Activated T-helper 1 cell treated with Interleukin-2 at 50 U/mL for 16 hours (primary cell): ENCODE results near the gene LRAT.
"Not testable (repeated sequence)": the region's sequence is repeated elsewhere in the genome, so short reads cannot be mapped to it uniquely, and the experiment has no call there.

ENCODE experiments used
- DNase-seq: peaks from one replicate; pipeline ENCODE4 v3.0.0-alpha.2; 2020; ENCODE audit warnings: low read depth

Gene LRAT

DNA sequence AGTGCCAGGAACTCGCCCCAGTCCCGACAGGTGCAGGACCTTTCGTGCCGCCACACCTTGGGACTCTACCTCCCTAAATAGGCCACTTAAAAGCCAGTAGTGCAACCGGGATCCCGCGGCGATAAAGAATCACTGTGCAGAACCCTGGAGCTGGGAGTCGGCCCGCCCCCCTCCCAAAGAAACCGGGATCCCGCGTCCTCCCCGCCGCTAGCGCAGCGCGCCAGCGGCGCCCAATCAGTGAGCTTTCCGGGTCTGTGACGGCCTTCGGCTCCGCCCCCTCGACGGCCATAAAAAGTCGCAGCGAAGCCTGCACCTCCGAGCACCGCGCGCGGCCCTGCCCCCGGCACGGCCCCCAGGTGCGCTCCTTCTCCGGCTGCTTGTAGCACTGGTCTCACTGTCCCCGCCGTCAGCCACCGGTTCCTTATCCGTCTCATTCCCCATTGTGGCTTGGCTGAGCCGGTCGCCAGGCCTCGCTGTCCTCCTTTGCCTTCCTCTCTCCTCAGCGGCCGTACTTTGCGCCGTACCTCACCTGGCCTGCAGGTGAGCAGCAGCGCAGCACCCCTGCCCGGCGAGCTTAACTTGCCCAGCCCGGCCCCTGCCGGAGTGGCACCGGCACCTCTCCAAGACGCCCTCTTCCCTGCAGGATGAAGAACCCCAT, at the start of gene LRAT:
Gene LRAT (plus strand): TSS at position 318 of the 658 bp plus-strand sequence. CDS start 327 bp downstream, at position 645.
- DNase-seq: no peak

GRCh38 chr4:154707877-154708276, 35.9 kb upstream of the LRAT start:
- DNase-seq: no peak

DNA sequence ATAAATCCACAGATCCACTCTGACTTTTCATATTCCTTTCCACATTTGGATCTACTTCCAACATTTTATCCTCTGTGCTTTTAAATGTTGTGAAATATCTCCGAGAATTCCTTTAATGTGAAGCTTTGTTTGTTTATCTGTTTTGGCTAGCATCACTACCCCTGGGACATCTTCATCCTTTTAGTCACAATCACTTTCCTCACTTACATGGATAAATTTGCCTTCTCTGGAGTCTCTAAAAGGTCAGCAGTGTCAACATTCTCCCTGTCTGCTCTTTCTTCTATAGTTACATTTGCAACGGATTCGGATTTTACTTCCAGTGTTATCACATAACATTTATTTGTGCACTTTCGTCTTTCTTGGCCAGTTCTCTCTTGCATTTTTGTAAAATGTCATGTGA, 34.2 kb upstream of the LRAT start:
- DNase-seq: no peak

GRCh38 chr4:154711522-154711921, 32.3 kb upstream of the LRAT start:
- no peak for DNase-seq

- DNase-seq: no peak
Measured at GRCh38 chr4:154714339-154715040, 29.3 kb upstream of the LRAT start.

GRCh38 chr4:154719087-154719486, 24.7 kb upstream of the LRAT start:
- DNase-seq: no peak

GRCh38 chr4:154720123-154720522, 23.7 kb upstream of the LRAT start:
- DNase-seq: no peak

DNA sequence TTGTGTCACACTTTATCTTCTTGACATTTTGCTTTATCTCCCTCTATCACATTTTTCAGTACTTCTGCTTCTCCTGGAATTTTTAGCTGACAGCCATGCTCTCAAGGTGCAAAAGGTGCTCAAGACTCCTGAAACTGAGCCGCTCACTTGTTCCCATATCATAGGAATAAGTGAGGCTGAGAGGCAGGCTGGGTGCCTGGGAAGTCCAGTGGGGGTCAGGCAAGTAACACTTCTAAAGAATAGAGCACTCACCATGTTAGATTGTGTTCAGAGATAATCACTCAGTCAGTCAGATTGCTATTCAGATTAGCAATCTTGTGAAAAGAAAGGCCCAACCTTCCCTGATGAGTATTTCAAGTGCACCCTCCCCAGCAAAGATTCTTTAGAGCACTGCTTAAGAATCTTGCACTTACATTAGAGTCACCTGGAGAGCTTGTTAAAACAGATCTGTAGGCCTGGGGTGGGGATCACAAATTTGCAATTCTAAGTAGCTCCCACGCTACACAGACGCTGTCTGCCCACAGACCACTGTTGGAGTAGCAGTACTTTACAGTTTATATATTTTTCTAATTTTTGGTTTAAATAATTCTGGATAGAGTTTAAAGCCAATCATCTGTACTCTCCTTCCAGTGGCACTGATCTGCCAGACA, 23.1 kb upstream of the LRAT start:
- no peak for DNase-seq

DNA sequence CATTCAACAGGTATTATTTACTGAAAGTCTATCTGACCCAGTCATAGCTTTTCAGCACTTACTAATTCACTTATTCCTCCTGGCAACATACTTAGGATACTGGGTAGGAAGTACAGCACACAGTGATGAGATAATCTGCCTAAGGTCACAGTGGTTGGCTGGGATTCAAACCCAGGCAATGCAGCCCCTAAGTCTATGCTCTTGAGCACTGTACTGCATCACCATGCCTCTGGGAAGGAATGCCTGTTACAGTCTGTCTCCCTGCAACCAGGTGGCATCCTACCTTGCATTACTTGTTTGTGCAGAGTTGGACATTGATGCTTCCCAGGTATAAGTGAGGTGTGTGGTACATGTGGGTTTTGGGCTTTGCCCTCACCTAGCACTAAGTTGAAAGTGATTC, 21.5 kb upstream of the LRAT start:
- no peak for DNase-seq

DNA sequence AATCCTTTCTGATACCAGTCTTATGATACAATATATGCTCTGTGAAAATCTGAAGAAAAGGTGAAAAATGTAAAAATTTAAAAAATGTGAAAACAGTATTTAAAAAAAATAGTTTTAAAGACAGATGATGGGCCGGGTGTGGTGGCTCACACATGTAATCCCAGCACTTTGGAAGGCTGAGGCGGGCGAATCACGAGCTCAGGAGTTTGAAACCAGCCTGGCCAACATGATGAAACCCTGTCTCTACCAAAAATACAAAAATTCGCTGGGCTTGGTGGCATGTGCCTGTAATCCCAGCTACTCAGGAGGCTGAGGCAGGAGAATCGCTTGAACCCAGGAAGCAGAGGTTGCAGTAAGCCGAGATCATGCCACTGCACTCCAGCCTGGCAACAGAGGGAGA, 20.2 kb upstream of the LRAT start:
- not testable (repeated sequence) for DNase-seq

DNA sequence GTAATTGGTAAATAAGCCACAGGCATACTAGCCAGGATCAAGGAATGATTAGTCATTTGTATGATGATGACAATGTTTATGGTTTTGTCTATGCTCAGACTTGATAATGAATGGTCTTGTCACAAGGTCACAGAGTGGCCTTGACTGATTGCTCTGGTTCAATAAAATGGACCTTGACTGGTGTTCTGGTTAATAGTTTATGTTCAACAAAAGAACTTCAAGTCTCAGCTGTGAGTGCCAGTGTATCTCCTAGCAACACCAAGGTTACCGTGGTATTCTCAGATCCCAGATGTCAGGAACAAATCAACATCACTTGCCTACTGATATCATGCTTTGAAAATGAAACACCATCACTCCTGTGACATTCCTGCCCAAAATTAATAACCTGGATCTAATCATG, 16.3 kb upstream of the LRAT start:
- no peak for DNase-seq

DNA sequence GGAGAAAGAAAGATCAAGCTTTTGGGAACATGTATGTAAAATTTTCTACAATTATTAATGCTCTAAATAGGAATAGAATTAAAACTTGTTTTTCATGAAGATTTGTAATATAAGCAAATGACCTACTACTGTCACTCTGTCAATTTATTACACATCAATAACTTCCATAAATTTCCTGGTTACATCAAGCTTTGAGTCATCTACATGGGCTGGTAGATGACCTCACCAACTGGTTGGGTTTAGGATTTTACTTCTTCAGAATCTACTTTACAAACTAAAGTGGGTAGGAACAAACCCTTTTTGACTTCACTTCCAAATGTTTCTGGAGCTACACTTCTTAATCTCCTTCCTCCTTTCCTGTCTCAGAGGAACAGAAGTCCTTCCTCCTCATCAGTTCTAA, 12.0 kb upstream of the LRAT start:
- no peak for DNase-seq

GRCh38 chr4:154732669-154733068, 11.1 kb upstream of the LRAT start:
- no peak for DNase-seq

GRCh38 chr4:154736770-154737169, 7.0 kb upstream of the LRAT start:
- DNase-seq: no peak

DNA sequence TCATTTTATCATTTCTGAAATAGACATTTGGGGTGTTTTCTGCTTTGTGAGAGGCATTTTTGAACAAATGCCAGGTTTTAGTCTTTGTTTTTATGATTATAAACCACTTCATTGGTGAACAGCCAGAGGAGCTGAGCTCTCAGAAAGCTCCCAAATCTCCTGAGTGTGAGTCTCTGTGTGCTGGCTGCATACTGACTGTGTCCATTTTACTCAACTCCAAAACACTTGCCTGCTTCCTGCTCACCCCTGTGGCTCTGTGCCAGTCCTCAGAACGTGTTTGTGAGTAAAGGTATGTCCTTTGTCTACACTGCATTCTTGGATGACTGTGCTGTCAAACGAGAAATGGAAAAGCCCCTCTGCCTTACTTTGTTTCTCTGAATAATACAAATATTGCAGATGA, 5.4 kb upstream of the LRAT start:
- DNase-seq: no peak

GRCh38 chr4:154739111-154739510, 4.7 kb upstream of the LRAT start:
- DNase-seq: no peak

DNA sequence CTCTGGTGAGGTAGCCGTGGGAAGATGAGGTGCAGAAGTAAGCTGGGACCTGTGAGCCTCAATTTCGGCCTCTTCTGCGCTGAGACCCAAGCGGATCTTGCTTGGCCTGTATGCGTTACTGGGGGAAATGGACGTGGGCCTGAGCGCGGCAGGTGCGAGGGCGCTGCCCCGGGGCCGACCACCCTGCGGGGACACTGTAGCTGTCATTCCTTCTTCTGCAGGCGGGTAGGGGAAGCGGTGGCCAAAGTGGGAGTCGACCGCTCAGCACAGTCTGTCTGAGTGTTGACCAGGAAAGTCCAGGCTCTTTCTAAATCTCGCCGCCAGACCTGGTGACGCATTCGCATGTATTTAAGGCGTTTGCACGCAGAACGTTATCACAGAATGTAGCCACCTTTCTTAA, 3.3 kb upstream of the LRAT start:
- DNase-seq: no peak

DNA sequence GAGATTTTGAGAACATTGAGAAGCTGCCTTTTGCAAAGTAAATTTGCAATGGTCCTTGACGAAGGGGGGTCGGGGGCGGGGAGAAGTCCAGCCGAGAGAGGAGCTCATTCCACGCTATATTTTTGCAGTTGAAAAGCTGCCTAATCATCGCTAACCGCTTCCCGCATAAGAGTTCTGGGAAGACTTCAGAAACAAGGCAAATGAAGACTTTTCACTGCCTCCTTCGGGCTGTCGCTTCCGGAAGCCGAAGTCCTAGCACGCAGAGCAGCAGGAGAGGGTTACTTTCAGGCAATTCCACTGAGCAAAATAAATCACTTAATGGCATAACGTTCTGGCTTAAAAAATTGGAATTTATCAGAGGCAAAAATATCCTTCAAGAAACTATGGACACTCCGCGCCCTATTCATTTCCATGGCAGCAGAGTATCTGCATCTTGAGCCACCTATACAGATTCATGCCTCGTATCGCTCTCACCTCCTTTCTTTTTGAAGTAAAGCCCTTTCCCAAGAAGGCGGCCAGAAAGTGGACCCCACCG, 2.6 kb upstream of the LRAT start:
- no peak for DNase-seq

DNA sequence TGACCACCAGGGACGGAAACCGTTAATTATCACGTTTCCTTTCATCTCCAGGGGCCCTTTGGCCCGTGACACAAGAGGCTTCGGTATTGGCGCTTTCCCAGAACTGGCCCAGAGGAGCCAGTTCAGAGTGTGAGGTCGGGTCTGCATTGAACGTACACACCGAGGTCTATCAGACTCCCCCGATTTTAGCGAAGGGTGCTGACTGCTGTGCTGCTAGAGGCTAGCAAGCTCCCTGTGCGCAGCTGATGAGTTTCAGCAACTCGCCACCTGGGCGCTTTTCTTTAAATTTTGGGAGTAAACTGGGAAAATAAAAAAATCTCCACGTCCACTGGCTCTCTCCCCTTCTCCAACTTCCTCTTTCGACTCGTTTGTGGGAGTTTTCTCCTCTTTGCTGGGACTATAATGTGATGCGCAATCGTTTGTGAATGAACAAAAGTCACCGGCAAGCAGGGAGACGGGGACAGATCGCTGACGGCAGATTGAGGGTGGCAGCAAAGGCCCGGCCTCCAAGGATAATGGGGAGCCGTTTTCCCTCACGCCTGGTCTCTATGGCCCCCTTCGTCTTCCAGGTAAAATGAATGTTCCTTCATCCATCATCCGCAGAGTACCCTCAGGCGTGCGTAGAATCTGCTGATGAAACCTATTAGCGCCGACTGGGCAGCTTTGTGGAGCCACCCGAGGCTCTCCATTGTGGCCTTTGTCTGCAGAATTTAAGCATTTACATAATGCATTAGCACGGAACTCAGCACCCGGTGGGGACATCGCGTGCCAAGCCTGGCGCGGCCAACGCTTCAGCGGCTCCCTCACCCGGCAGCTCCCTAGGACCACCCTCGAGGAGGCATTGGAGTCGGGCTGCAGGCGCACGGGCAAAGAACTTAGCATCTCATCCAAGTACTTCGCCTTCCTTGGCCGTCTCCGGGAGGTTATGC, 1.6 kb upstream of the LRAT start:
- no peak for DNase-seq

GRCh38 chr4:154744341-154744926, 634 bp downstream of the LRAT start:
- no peak for DNase-seq

DNA sequence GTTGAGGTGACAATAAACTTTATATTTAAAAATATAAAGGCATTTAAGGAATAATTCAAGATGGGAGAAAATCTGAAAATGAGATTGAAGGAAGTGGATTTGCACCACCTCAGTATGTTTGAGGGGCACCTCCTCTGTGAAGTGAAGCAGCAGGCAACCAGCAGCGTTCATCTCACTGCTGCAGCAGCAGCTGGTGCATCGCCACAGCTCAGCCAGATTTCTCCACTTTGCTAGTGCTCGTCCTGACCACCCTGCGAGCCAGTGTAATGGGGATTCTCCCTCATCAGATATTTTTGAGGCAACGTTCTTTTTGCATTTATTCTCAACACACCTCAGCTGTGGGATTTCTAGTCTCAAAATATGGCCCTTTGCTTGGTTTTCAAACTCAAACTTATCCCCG, 13.9 kb downstream of the LRAT start:
- DNase-seq: no peak

DNA sequence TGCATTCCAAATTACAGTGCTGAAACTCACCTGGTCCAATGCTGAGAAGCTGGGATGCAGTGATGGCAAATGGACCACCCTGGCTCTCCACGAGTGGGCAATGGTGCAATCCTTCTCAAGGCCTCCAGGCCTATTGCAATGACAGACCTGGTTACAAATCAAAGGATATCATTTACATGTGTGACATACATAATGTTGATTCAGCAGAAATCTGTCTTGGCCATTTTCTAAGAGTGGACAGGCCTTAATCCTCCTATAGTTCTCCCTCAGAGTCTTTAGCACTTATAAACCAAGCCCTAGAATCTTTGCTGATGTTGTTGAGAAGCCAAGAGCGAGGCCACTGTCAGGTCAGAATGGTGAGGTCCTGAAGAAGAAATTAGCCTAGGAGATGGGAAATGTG, 17.1 kb downstream of the LRAT start:
- no peak for DNase-seq
